GM19455 (cell line): ENCODE data around the gene GDF9.
A peak's percentile ranks its signal among the peaks of the same experiment; 100 is the strongest.

Source experiments
- ATAC-seq: cut with Tn5 transposase; IDR thresholded peaks from one replicate; pipeline ENCODE4 v1.9.1; 2021; ENCODE audit not compliant: unreplicated experiment

GDF9 gene

GRCh38 chr5:132866342-132867045 is at the start of gene GDF9, which contains the start of gene UQCRQ:
Gene GDF9 (minus strand): TSS chr5:132866469. CDS start chr5:132864533, 1,936 bp downstream.
Gene UQCRQ (plus strand): TSS chr5:132866642. CDS start chr5:132866882, 240 bp downstream.
- ATAC-seq = peak; percentile 98

GRCh38 chr5:132915681-132916080 is 49.4 kb upstream of the GDF9 start:
- no peak for ATAC-seq

- no peak for ATAC-seq
Observed at GRCh38 chr5:132909702-132910101, 43.4 kb upstream of the GDF9 start.

- no peak for ATAC-seq
Observed at GRCh38 chr5:132907161-132907560, 40.9 kb upstream of the GDF9 start.

GRCh38 chr5:132905938-132906337 is 39.7 kb upstream of the GDF9 start:
- no peak for ATAC-seq

- ATAC-seq = no peak
Observed at GRCh38 chr5:132901730-132902129, 35.5 kb upstream of the GDF9 start.

- no peak for ATAC-seq
Observed at GRCh38 chr5:132901036-132901435, 34.8 kb upstream of the GDF9 start.

- no peak for ATAC-seq
Observed at GRCh38 chr5:132898094-132898493, 31.8 kb upstream of the GDF9 start.

GRCh38 chr5:132896685-132897084 is 30.4 kb upstream of the GDF9 start:
- ATAC-seq = no peak

GRCh38 chr5:132895719-132896305 is 29.5 kb upstream of the GDF9 start:
- no peak for ATAC-seq

GRCh38 chr5:132890817-132891216 is 24.5 kb upstream of the GDF9 start:
- no peak for ATAC-seq

- no peak for ATAC-seq
Observed at GRCh38 chr5:132889501-132889900, 23.2 kb upstream of the GDF9 start.

GRCh38 chr5:132887283-132887682 is 21.0 kb upstream of the GDF9 start:
- ATAC-seq = no peak

GRCh38 chr5:132886064-132886823 is 20.0 kb upstream of the GDF9 start:
- ATAC-seq = no peak

- ATAC-seq = no peak
Observed at GRCh38 chr5:132884548-132884947, 18.3 kb upstream of the GDF9 start.

GRCh38 chr5:132883261-132883834 is 17.1 kb upstream of the GDF9 start:
- ATAC-seq = no peak

- ATAC-seq = no peak
Observed at GRCh38 chr5:132877938-132878337, 11.7 kb upstream of the GDF9 start.

GRCh38 chr5:132877466-132877865 is 11.2 kb upstream of the GDF9 start:
- no peak for ATAC-seq

- ATAC-seq = no peak
Observed at GRCh38 chr5:132876020-132876759, 9.9 kb upstream of the GDF9 start.

- no peak for ATAC-seq
Observed at GRCh38 chr5:132873930-132874271, 7.6 kb upstream of the GDF9 start.
